ENCODE measurements around the gene RNASE8. TPM values are rescaled to one million over a fixed set of nuclear protein-coding genes. Genes with fewer than 3 reads are reported as not detected.

The RNASE8 gene
- total RNA-seq, 1 experiment from 2014 or later, result not detected

GRCh38 chr14:21105095-21105494, 47.5 kb downstream of the RNASE8 start:
- no peaks in the 10 kb centered on the region for H4K20me1 ChIP-seq (ENCODE audit: low read length)
- H3K4me1 ChIP-seq (ENCODE audit: insufficient read depth, low read length), result peaks cover 39% of the 10 kb centered on the region
- no peak for TF ChIP-seq CTCF (conservative IDR thresholded peaks at IDR 0.05; ENCODE audit: low read depth, low read length)
- no peak for TF ChIP-seq EZH2phosphoT487 (IDR thresholded peaks at IDR 0.05; ENCODE audit: borderline replicate concordance, low read length)
- TF ChIP-seq EZH2 (IDR thresholded peaks at IDR 0.05; ENCODE audit: low read length, unreplicated experiment), result no peak
- H3K79me2 ChIP-seq (ENCODE audit: low read length), result no peaks in the 10 kb centered on the region
- no peaks in the 10 kb centered on the region for H3K36me3 ChIP-seq (ENCODE audit: low read depth, low read length)
- no peak overlapping the region for H3K27ac ChIP-seq (ENCODE audit: low read length)
- intact Hi-C loops (cut with micrococcal nuclease), result no loop called here
- ATAC-seq (no peak), DNase-seq (no peak)
- H3K4me3 ChIP-seq (ENCODE audit: low read length), result no peak overlapping the region
- ChIA-PET CTCF (interaction anchor here (1.2 to 2.2 kb wide), 5 partner anchors 13 to 90 kb away, joined by 4 to 34 read pairs (median 8); partner anchors contain the start of gene ARHGEF40), POLR2A (ENCODE audit: unreplicated experiment) (no interaction called here)
- H2AFZ ChIP-seq (ENCODE audit: low read length), result no peak overlapping the region
- no TSS peak for BruUV-seq (replicated peaks)
- H3K27me3 ChIP-seq (ENCODE audit: low read length), result no peaks in the 10 kb centered on the region
- no peaks in the 10 kb centered on the region for H3F3A ChIP-seq (ENCODE audit: low read length, unreplicated experiment)
- H3K4me2 ChIP-seq (ENCODE audit: low read length), result peak overlapping the region; percentile 85; the same call in 1 of the 2 replicates
- H3K9ac ChIP-seq (ENCODE audit: low read length), result no peak overlapping the region
- no peaks in the 10 kb centered on the region for H3K9me3 ChIP-seq (ENCODE audit: low read length)
- no peaks in the 10 kb centered on the region for H3K9me2 ChIP-seq (replicated peaks; ENCODE audit: low read length)

GRCh38 chr14:21106176-21106497, 48.5 kb downstream of the RNASE8 start:
- no peak overlapping the region for H3K9ac ChIP-seq (ENCODE audit: low read length)
- no peak overlapping the region for H3K27ac ChIP-seq (ENCODE audit: low read length)
- no peak overlapping the region for H3K4me2 ChIP-seq (ENCODE audit: low read length)
- DNase-seq (no peak), ATAC-seq (no peak)
- ChIA-PET POLR2A (ENCODE audit: unreplicated experiment) (no interaction called here), CTCF (no interaction called here)
- no peaks in the 10 kb centered on the region for H3K9me2 ChIP-seq (replicated peaks; ENCODE audit: low read length)
- H3K79me2 ChIP-seq (ENCODE audit: low read length), result no peaks in the 10 kb centered on the region
- H4K20me1 ChIP-seq (ENCODE audit: low read length), result no peaks in the 10 kb centered on the region
- H3K4me1 ChIP-seq (ENCODE audit: insufficient read depth, low read length), result peaks cover 39% of the 10 kb centered on the region
- no peaks in the 10 kb centered on the region for H3K27me3 ChIP-seq (ENCODE audit: low read length)
- H3K4me3 ChIP-seq (ENCODE audit: low read length), result no peak overlapping the region
- no peaks in the 10 kb centered on the region for H3F3A ChIP-seq (ENCODE audit: low read length, unreplicated experiment)
- H2AFZ ChIP-seq (ENCODE audit: low read length), result peak overlapping the region; percentile 82
- intact Hi-C loops (cut with micrococcal nuclease), result no loop called here
- H3K9me3 ChIP-seq (ENCODE audit: low read length), result no peaks in the 10 kb centered on the region
- TF ChIP-seq EZH2phosphoT487 (IDR thresholded peaks at IDR 0.05; ENCODE audit: borderline replicate concordance, low read length) (no peak), CTCF (conservative IDR thresholded peaks at IDR 0.05; ENCODE audit: low read depth, low read length) (no peak), EZH2 (IDR thresholded peaks at IDR 0.05; ENCODE audit: low read length, unreplicated experiment) (no peak)
- BruUV-seq (replicated peaks), result no TSS peak
- no peaks in the 10 kb centered on the region for H3K36me3 ChIP-seq (ENCODE audit: low read depth, low read length)

- Histone ChIP-seq H3K4me3 (ENCODE audit: low read length) (0 out of 2 replicates have a peak overlapping the region, but pooled peaks have one; percentile 21), H3F3A (ENCODE audit: low read length, unreplicated experiment) (no peaks in the 10 kb centered on the region), H3K4me1 (ENCODE audit: insufficient read depth, low read length) (peaks cover 38% of the 10 kb centered on the region), H3K4me2 (ENCODE audit: low read length) (peak overlapping the region; percentile 51), H3K9me3 (ENCODE audit: low read length) (no peaks in the 10 kb centered on the region), H3K27me3 (ENCODE audit: low read length) (no peaks in the 10 kb centered on the region), H2AFZ (ENCODE audit: low read length) (peak overlapping the region; percentile 82), H3K79me2 (ENCODE audit: low read length) (no peaks in the 10 kb centered on the region), H3K9me2 (replicated peaks; ENCODE audit: low read length) (no peaks in the 10 kb centered on the region), H3K27ac (ENCODE audit: low read length) (0 out of 2 replicates have a peak overlapping the region, but pooled peaks have one; percentile 7), H3K9ac (ENCODE audit: low read length) (no peak overlapping the region), H4K20me1 (ENCODE audit: low read length) (no peaks in the 10 kb centered on the region), H3K36me3 (ENCODE audit: low read depth, low read length) (no peaks in the 10 kb centered on the region)
- ATAC-seq, result peak; percentile 33
- intact Hi-C loops (cut with micrococcal nuclease), result loop anchor here (1.0 kb wide), 1 partner anchor 92 kb away; no protein-coding TSS in a partner anchor
- no TSS peak for BruUV-seq (replicated peaks)
- DNase-seq, result peak; percentile 81
- ChIA-PET POLR2A (ENCODE audit: unreplicated experiment) (no interaction called here), CTCF (no interaction called here)
- TF ChIP-seq EZH2 (IDR thresholded peaks at IDR 0.05; ENCODE audit: low read length, unreplicated experiment), result no peak
- TF ChIP-seq CTCF (conservative IDR thresholded peaks at IDR 0.05; ENCODE audit: low read depth, low read length), result peak; percentile 95
- TF ChIP-seq EZH2phosphoT487 (IDR thresholded peaks at IDR 0.05; ENCODE audit: borderline replicate concordance, low read length), result no peak
Observed at GRCh38 chr14:21106498-21107282, 49.1 kb downstream of the RNASE8 start.

Measured in PC-3 (cell line).